ENCODE measurements around the gene CASP6.

DNA sequence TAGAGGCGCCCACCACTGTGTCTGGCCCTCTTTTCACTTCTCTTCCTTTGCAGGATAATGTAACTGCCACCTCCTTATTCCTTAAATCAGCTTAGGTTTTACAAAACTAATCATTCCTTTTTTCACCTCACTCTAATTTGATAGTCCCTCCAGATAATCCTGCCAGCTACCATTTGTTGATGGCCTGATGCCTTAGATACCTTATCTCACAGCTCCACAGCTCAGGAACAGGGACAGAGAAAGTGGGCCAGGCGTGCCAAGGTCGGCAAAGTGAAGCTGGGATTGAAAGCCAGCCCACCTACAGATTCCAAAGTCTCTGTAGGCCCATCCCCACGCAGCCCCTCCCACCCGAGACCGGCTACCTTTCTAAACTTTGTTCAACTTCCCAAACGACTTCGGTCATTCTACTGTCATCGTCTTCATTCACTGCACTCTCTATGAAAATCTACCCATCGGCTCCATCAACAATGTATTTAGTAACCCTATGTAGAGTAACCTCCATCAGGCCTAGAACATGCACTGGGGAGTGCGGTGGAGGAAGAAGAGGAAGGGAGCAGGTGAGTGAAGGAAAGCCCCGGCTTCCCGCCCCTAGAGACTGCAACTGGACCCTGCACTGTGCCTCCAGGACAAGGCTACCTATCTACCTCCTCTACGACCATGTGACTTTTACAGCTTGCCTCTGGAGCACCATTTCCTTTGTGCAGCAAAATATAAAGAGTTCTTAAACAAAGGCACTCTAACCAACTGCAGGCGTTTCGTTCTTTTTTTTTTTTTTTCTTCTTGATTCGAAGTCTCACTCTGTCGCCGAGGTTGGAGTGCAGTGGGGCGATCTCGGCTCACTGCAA is 1.5 kb downstream of the CASP6 start:
- no peak for TF ChIP-seq CTCF (IDR thresholded peaks at IDR 0.05)
- no peak for TF ChIP-seq POLR2A (IDR thresholded peaks at IDR 0.05)
- TF ChIP-seq EP300 (IDR thresholded peaks at IDR 0.05), result no peak
